Activated naive CD4-positive, alpha-beta T cell treated with anti-CD3 and anti-CD28 coated beads, Interleukin-2, amount 50 U/mL, for 16 hours (primary cell): ENCODE data around the gene STMP1.
"Not testable (repeated sequence)": the region's sequence is repeated elsewhere in the genome, so short reads cannot be mapped to it uniquely, and the experiment has no call there.

Experiments used
- DNase-seq: peaks from one replicate; pipeline ENCODE4 v3.0.0-alpha.2; 2020

STMP1 gene

GRCh38 chr7:135662373-135663114 is at the start of gene STMP1:
TSS of gene STMP1 (plus strand) at chr7:135662514.
- DNase-seq: peak; percentile 97

GRCh38 chr7:135616136-135616535 is 46.2 kb upstream of the STMP1 start:
- no peak for DNase-seq

GRCh38 chr7:135617781-135618180 is 44.5 kb upstream of the STMP1 start:
- DNase-seq: no peak

- DNase-seq: no peak
Observed at GRCh38 chr7:135618510-135618909, 43.8 kb upstream of the STMP1 start.

GRCh38 chr7:135620447-135620846 is 41.9 kb upstream of the STMP1 start:
- no peak for DNase-seq

GRCh38 chr7:135620980-135621850 is 41.1 kb upstream of the STMP1 start:
- DNase-seq: no peak

GRCh38 chr7:135634191-135634878 is 28.0 kb upstream of the STMP1 start:
- no peak for DNase-seq

GRCh38 chr7:135639690-135640089 is 22.6 kb upstream of the STMP1 start:
- DNase-seq: not testable (repeated sequence)

GRCh38 chr7:135644154-135644553 is 18.2 kb upstream of the STMP1 start:
- no peak for DNase-seq

GRCh38 chr7:135644729-135645128 is 17.6 kb upstream of the STMP1 start:
- DNase-seq: no peak

GRCh38 chr7:135645296-135645904 is 16.9 kb upstream of the STMP1 start:
- no peak for DNase-seq

GRCh38 chr7:135647755-135648154 is 14.6 kb upstream of the STMP1 start:
- no peak for DNase-seq

GRCh38 chr7:135648235-135648634 is 14.1 kb upstream of the STMP1 start:
- no peak for DNase-seq

GRCh38 chr7:135650831-135651573 is 11.3 kb upstream of the STMP1 start:
- no peak for DNase-seq

GRCh38 chr7:135653340-135654080 is 8.8 kb upstream of the STMP1 start:
- DNase-seq: no peak

- no peak for DNase-seq
Observed at GRCh38 chr7:135658564-135658963, 3.8 kb upstream of the STMP1 start.

- DNase-seq: no peak
Observed at GRCh38 chr7:135659159-135659846, 3.0 kb upstream of the STMP1 start.

- no peak for DNase-seq
Observed at GRCh38 chr7:135661311-135662122, 797 bp upstream of the STMP1 start.

- no peak for DNase-seq
Observed at GRCh38 chr7:135662123-135662372, 266 bp upstream of the STMP1 start.

GRCh38 chr7:135664046-135664589 is 1.8 kb downstream of the STMP1 start:
- DNase-seq: no peak
